GM21786 (cell line): ENCODE results near the gene FAM151B.
"Not testable (repeated sequence)": the region's sequence is repeated elsewhere in the genome, so short reads cannot be mapped to it uniquely, and the experiment has no call there.

Source experiments
- ATAC-seq: cut with Tn5 transposase; IDR thresholded peaks from one replicate; pipeline ENCODE4 v1.9.1; 2021; ENCODE audit not compliant: unreplicated experiment

FAM151B gene

GRCh38 chr5:80487829-80488721, at the start of gene FAM151B:
TSS of gene FAM151B (plus strand) at chr5:80488100. CDS start at chr5:80488124, 24 bp downstream.
- ATAC-seq: peak; percentile 91

GRCh38 chr5:80438739-80439138, 49.2 kb upstream of the FAM151B start:
- no peak for ATAC-seq

- no peak for ATAC-seq
These were observed 48.7 kb upstream of the FAM151B start for GRCh38 chr5:80439213-80439612.

- no peak for ATAC-seq
These were observed 45.2 kb upstream of the FAM151B start for GRCh38 chr5:80442742-80443141.

GRCh38 chr5:80453366-80453765, 34.5 kb upstream of the FAM151B start:
- no peak for ATAC-seq

GRCh38 chr5:80463269-80463668, 24.6 kb upstream of the FAM151B start:
- no peak for ATAC-seq

GRCh38 chr5:80466669-80467485, 21.0 kb upstream of the FAM151B start:
- ATAC-seq: no peak

- no peak for ATAC-seq
These were observed 19.8 kb upstream of the FAM151B start for GRCh38 chr5:80468131-80468530.

GRCh38 chr5:80470631-80471030, 17.3 kb upstream of the FAM151B start:
- not testable (repeated sequence) for ATAC-seq

- ATAC-seq: no peak
These were observed 13.0 kb upstream of the FAM151B start for GRCh38 chr5:80474929-80475328.

- ATAC-seq: no peak
These were observed 8.2 kb upstream of the FAM151B start for GRCh38 chr5:80479713-80480112.

GRCh38 chr5:80480354-80480753, 7.5 kb upstream of the FAM151B start:
- no peak for ATAC-seq

- ATAC-seq: no peak
These were observed 6.6 kb upstream of the FAM151B start for GRCh38 chr5:80481019-80481893.

GRCh38 chr5:80482578-80482977, 5.3 kb upstream of the FAM151B start:
- ATAC-seq: no peak

GRCh38 chr5:80483636-80484232, 4.2 kb upstream of the FAM151B start:
- ATAC-seq: no peak

GRCh38 chr5:80487444-80487828, 464 bp upstream of the FAM151B start:
- no peak for ATAC-seq

GRCh38 chr5:80491296-80491695, 3.4 kb downstream of the FAM151B start:
- ATAC-seq: no peak

GRCh38 chr5:80492741-80493140, 4.8 kb downstream of the FAM151B start:
- no peak for ATAC-seq

GRCh38 chr5:80493443-80493842, 5.5 kb downstream of the FAM151B start:
- not testable (repeated sequence) for ATAC-seq

- no peak for ATAC-seq
These were observed 8.0 kb downstream of the FAM151B start for GRCh38 chr5:80495891-80496290.

- ATAC-seq: no peak
These were observed 14.9 kb downstream of the FAM151B start for GRCh38 chr5:80502800-80503199.
